HepG2 (cell line): ENCODE measurements around the gene ARHGAP33. TPM values are rescaled to one million over a fixed set of nuclear protein-coding genes. Genes with fewer than 3 reads are reported as not detected.
A peak's percentile ranks its signal among the peaks of the same experiment; 100 is the strongest.

ENCODE experiments used
- FOXA3 ChIP-seq: IDR thresholded peaks from 2 replicates; pipeline ENCODE4 v1.6.1; 2016; ENCODE audit warnings: missing genetic modification reagents, missing compliant biosample characterization
- FOXK2 ChIP-seq: fragments of 450-650 bp; IDR thresholded peaks from 2 replicates; pipeline ENCODE4 v1.6.1; 2016
- KLF11 ChIP-seq: IDR thresholded peaks from 2 replicates; pipeline ENCODE4 v1.6.1; 2016; ENCODE audit warnings: missing compliant biosample characterization
- PAF1 ChIP-seq: IDR thresholded peaks from 2 replicates; pipeline ENCODE4 v1.6.1; 2016; ENCODE audit warnings: missing genetic modification reagents, missing compliant biosample characterization
- RFXAP ChIP-seq: sonication (generic); formaldehyde crosslinking; IDR thresholded peaks from 2 replicates; pipeline ENCODE4 v1.4.0; 2020; ENCODE audit warnings: missing genetic modification reagents, borderline replicate concordance
- SIX4 ChIP-seq: sonication (generic); formaldehyde crosslinking; IDR thresholded peaks from 2 replicates; pipeline ENCODE4 v1.4.0; 2020; ENCODE audit warnings: missing genetic modification reagents
- SRY ChIP-seq: sonication (generic); formaldehyde crosslinking; IDR thresholded peaks from 2 replicates; pipeline ENCODE4 v1.8.0; 2022; ENCODE audit warnings: mild to moderate bottlenecking, missing genetic modification reagents
- TARDBP ChIP-seq: sonication (generic); formaldehyde crosslinking; IDR thresholded peaks from 2 replicates; pipeline ENCODE4 v1.8.0; 2022; ENCODE audit warnings: mild to moderate bottlenecking, missing genetic modification reagents
- TBL1XR1 ChIP-seq: fragments of 150-350 bp; IDR thresholded peaks from 2 replicates; pipeline ENCODE4 v1.6.1; 2014; ENCODE audit warnings: borderline replicate concordance, low read length; ENCODE audit not compliant: partially characterized antibody
- TSC22D2 ChIP-seq: sonication (generic); formaldehyde crosslinking; IDR thresholded peaks from 2 replicates; pipeline ENCODE4 v1.5.1; 2020; ENCODE audit warnings: missing genetic modification reagents, mild to moderate bottlenecking, borderline replicate concordance
- XRCC5 ChIP-seq: fragments of 200-400 bp; formaldehyde crosslinking; optimal IDR thresholded peaks from 2 replicates; pipeline ENCODE3; 2017; ENCODE audit warnings: mild to moderate bottlenecking, low read length
- ZC3H13 ChIP-seq: sonication (generic); formaldehyde crosslinking; IDR thresholded peaks from 2 replicates; pipeline ENCODE4 v1.8.1; 2023; ENCODE audit warnings: mild to moderate bottlenecking, missing genetic modification reagents, moderate library complexity
- ZNF17 ChIP-seq: sonication (generic); formaldehyde crosslinking; IDR thresholded peaks from 2 replicates; pipeline ENCODE4 v1.5.0; 2020; ENCODE audit warnings: mild to moderate bottlenecking, missing genetic modification reagents
- ZNF329 ChIP-seq: sonication (generic); formaldehyde crosslinking; IDR thresholded peaks from 2 replicates; pipeline ENCODE4 v1.9.0; 2021; ENCODE audit warnings: low read depth, mild to moderate bottlenecking, missing genetic modification reagents
- ZNF343 ChIP-seq: sonication (generic); formaldehyde crosslinking; IDR thresholded peaks from 2 replicates; pipeline ENCODE4 v1.4.0; 2020; ENCODE audit warnings: mild to moderate bottlenecking, missing genetic modification reagents
- ZNF558 ChIP-seq: sonication (generic); formaldehyde crosslinking; IDR thresholded peaks from 2 replicates; pipeline ENCODE4 v1.9.0; 2022; ENCODE audit warnings: mild to moderate bottlenecking, missing genetic modification reagents, borderline replicate concordance
- ZNF569 ChIP-seq: sonication (generic); formaldehyde crosslinking; IDR thresholded peaks from 2 replicates; pipeline ENCODE4 v1.5.0; 2020; ENCODE audit warnings: mild to moderate bottlenecking, missing genetic modification reagents, moderate library complexity, borderline replicate concordance
- ZNF83 ChIP-seq: sonication (generic); formaldehyde crosslinking; IDR thresholded peaks from 2 replicates; pipeline ENCODE4 v1.4.0; 2020; ENCODE audit warnings: missing genetic modification reagents, mild to moderate bottlenecking, borderline replicate concordance
- polyA plus RNA-seq, 8 experiments: library from polyadenylated mRNA; depleted of rRNA in 3 of 8; stranded (reverse) in 7 of 8; unstranded in 1 of 8; fragments of >200 nt; fragmentation: Illumina TruSeq in 4 of 8; extraction: Trizol in 4 of 8; gene quantifications; 2 replicates each; pipeline versions ENCODE4 v1.2.1 to v1.2.3, GENCODE V29; 2011 to 2016; ENCODE audit warnings: low read depth in 4 of 8, missing spikeins in 1 of 8, mixed read lengths in 1 of 8; ENCODE audit not compliant: insufficient read depth in 1 of 8
- total RNA-seq, 5 experiments: library from RNA; depleted of rRNA; stranded (reverse); fragments of >200 nt; fragmentation: Illumina TruSeq; extraction: Trizol; gene quantifications; 2 replicates each; pipeline ENCODE4 v1.2.3, GENCODE V29; 2016; ENCODE audit warnings: low read depth in 1 of 5
- TF ChIP-seq, protein P1 (sequence below): sonication (generic); formaldehyde crosslinking; IDR thresholded peaks from 2 replicates; pipeline ENCODE4 v1.9.0; 2021; ENCODE audit warnings: missing genetic modification reagents, mild to moderate bottlenecking, borderline replicate concordance
- TF ChIP-seq, protein P2 (sequence below): sonication (generic); formaldehyde crosslinking; IDR thresholded peaks from 2 replicates; pipeline ENCODE4 v1.9.0; 2022; ENCODE audit warnings: missing genetic modification reagents, mild to moderate bottlenecking, borderline replicate concordance
- TF ChIP-seq, protein P3 (sequence below): sonication (generic); formaldehyde crosslinking; IDR thresholded peaks from 2 replicates; pipeline ENCODE4 v1.8.1; 2022; ENCODE audit warnings: low read depth, mild to moderate bottlenecking, missing genetic modification reagents
- TF ChIP-seq, protein P4 (sequence below): sonication (generic); formaldehyde crosslinking; IDR thresholded peaks from 2 replicates; pipeline ENCODE4 v1.5.0; 2020; ENCODE audit warnings: missing genetic modification reagents

The ARHGAP33 gene
- total and polyA plus RNA-seq, 2 of the 13 experiments (the other 11 are each of a cell fraction or from before 2014, with no cell fraction given): 1.3 to 2.7 TPM

DNA sequence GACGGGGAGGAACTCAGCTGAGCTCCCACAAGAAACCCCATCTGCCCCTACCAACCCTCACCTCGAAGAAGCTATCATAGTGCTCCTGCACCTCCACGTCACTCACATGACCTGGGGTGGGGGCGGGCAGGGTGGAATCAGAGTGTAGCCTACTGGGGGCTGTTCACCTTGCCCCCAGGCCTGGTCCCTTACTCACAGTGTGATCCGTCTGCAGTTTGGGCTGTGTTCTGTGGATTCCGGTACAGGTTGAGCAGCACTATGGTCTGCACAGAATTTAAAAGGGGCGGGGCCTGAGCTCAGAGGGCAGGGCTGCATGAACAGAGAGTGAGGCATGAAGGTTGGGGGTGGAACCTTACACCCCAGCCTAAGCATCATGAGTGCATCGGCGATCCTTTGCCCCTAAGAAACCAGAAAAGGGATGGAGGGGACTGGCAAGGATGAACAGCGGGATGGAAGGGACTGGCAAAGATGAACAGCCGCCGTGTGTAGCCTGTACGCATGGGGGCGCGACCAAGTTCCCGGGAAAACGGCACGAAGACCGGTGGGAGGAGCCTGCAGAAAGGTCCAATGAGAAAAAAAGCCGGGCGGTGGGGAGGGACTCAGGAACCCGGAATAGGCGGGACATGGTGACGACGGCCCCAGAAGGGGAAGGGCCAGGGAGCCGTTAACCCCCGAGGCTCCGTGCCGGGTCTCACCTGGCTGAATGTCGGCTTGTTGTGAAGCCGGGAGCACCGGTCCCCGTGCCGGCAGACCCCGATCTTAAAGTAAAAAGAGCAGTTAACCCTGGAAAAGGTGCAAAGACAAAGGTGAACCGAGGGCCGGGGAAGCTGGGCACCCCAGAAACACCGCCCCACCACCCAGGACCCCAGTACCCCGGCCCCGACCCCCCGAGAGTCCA is 30.7 kb upstream of the ARHGAP33 start (continued):
- TF ChIP-seq RFXAP (CRISPR knock-in tag) (peak; percentile 58; the same call in 1 of the 2 replicates), SIX4 (CRISPR knock-in tag) (no peak), FOXA3 (CRISPR knock-in tag) (no peak), FOXK2 (no peak), ZNF83 (CRISPR knock-in tag) (no peak), ZNF329 (CRISPR knock-in tag) (no peak), ZC3H13 (no peak), ZNF569 (CRISPR knock-in tag) (no peak), SRY (CRISPR knock-in tag) (no peak), XRCC5 (peak; percentile 52), PAF1 (CRISPR knock-in tag) (no peak), TSC22D2 (no peak), ZNF558 (CRISPR knock-in tag) (no peak), KLF11 (CRISPR knock-in tag) (no peak), TBL1XR1 (no peak), ZNF17 (CRISPR knock-in tag) (no peak), TARDBP (no peak), ZNF343 (CRISPR knock-in tag) (no peak)
- TF ChIP-seq, protein P1, sequence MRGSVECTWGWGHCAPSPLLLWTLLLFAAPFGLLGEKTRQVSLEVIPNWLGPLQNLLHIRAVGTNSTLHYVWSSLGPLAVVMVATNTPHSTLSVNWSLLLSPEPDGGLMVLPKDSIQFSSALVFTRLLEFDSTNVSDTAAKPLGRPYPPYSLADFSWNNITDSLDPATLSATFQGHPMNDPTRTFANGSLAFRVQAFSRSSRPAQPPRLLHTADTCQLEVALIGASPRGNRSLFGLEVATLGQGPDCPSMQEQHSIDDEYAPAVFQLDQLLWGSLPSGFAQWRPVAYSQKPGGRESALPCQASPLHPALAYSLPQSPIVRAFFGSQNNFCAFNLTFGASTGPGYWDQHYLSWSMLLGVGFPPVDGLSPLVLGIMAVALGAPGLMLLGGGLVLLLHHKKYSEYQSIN (CRISPR knock-in tag): no peak
- TF ChIP-seq, protein P2, sequence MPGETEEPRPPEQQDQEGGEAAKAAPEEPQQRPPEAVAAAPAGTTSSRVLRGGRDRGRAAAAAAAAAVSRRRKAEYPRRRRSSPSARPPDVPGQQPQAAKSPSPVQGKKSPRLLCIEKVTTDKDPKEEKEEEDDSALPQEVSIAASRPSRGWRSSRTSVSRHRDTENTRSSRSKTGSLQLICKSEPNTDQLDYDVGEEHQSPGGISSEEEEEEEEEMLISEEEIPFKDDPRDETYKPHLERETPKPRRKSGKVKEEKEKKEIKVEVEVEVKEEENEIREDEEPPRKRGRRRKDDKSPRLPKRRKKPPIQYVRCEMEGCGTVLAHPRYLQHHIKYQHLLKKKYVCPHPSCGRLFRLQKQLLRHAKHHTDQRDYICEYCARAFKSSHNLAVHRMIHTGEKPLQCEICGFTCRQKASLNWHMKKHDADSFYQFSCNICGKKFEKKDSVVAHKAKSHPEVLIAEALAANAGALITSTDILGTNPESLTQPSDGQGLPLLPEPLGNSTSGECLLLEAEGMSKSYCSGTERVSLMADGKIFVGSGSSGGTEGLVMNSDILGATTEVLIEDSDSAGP (CRISPR knock-in tag): no peak
- TF ChIP-seq, protein P3, sequence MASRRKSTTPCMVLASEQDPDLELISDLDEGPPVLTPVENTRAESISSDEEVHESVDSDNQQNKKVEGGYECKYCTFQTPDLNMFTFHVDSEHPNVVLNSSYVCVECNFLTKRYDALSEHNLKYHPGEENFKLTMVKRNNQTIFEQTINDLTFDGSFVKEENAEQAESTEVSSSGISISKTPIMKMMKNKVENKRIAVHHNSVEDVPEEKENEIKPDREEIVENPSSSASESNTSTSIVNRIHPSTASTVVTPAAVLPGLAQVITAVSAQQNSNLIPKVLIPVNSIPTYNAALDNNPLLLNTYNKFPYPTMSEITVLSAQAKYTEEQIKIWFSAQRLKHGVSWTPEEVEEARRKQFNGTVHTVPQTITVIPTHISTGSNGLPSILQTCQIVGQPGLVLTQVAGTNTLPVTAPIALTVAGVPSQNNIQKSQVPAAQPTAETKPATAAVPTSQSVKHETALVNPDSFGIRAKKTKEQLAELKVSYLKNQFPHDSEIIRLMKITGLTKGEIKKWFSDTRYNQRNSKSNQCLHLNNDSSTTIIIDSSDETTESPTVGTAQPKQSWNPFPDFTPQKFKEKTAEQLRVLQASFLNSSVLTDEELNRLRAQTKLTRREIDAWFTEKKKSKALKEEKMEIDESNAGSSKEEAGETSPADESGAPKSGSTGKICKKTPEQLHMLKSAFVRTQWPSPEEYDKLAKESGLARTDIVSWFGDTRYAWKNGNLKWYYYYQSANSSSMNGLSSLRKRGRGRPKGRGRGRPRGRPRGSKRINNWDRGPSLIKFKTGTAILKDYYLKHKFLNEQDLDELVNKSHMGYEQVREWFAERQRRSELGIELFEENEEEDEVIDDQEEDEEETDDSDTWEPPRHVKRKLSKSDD (CRISPR knock-in tag): no peak
- TF ChIP-seq, protein P4, sequence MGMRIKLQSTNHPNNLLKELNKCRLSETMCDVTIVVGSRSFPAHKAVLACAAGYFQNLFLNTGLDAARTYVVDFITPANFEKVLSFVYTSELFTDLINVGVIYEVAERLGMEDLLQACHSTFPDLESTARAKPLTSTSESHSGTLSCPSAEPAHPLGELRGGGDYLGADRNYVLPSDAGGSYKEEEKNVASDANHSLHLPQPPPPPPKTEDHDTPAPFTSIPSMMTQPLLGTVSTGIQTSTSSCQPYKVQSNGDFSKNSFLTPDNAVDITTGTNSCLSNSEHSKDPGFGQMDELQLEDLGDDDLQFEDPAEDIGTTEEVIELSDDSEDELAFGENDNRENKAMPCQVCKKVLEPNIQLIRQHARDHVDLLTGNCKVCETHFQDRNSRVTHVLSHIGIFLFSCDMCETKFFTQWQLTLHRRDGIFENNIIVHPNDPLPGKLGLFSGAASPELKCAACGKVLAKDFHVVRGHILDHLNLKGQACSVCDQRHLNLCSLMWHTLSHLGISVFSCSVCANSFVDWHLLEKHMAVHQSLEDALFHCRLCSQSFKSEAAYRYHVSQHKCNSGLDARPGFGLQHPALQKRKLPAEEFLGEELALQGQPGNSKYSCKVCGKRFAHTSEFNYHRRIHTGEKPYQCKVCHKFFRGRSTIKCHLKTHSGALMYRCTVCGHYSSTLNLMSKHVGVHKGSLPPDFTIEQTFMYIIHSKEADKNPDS (CRISPR knock-in tag): no peak
